Measurements from ENCODE around the gene RANGAP1. TPM values are rescaled to one million over a fixed set of nuclear protein-coding genes. Genes with fewer than 3 reads are reported as not detected.

RANGAP1 gene
- total and polyA plus RNA-seq, 2 donors (not counting 1 experiment from before 2014, with no cell fraction given): 37.2 to 59.9 TPM

DNA sequence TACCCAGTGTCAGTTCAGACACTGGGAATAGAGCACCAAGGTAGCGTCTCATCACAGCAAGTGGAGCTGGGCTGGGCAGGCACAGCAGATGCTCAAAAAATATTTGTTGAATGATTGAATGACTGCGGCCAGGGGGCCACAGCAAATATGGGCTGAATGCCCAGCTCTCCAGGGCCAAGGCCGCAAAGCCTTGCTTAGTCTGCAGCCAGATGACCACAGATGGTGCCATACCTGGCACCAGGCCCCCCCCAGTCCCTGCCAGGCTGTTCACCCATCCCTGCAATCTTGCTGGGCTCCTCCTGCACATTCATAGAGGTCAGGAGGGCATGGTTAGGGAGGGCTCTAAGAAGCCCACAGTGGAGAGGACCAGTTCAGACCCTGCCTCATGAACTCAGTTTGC, 48.2 kb upstream of the RANGAP1 start:
- Histone ChIP-seq H3K4me3 (replicated peaks in 1 of 4; ENCODE audit: control extremely low read depth in 1 of 4, insufficient read depth in 1 of 4, low read depth in 3 of 4, low read length in 4 of 4) (no peak overlapping the region), H3K4me1 (ENCODE audit: control insufficient read depth, extremely low read depth, insufficient read depth, low read length) (no peaks in the 10 kb centered on the region), H3K27me3 (ENCODE audit: control insufficient read depth, insufficient read depth, low read length) (no peaks in the 10 kb centered on the region), H3K27ac (ENCODE audit: insufficient read depth, low read length) (no peak overlapping the region), H3K36me3 (ENCODE audit: control insufficient read depth, insufficient read depth, low read length) (peaks cover 35% of the 10 kb centered on the region), H4K20me1 (ENCODE audit: control insufficient read depth, extremely low read depth, insufficient read depth, low read length) (no peaks in the 10 kb centered on the region), H3K9me3 (ENCODE audit: control insufficient read depth, insufficient read depth, low read depth, low read length) (no peaks in the 10 kb centered on the region), H2AFZ (ENCODE audit: low read length) (no peak overlapping the region), H3K79me2 (ENCODE audit: control insufficient read depth, insufficient read depth, low read length) (no peaks in the 10 kb centered on the region), H3K4me2 (ENCODE audit: extremely low read depth, insufficient read depth, low read length) (no peak overlapping the region), H3K9ac (ENCODE audit: insufficient read depth, low read length) (no peak overlapping the region)
- no peak for DNase-seq (ENCODE audit: low read depth in 2 of 2)
- TF ChIP-seq, protein P1, sequence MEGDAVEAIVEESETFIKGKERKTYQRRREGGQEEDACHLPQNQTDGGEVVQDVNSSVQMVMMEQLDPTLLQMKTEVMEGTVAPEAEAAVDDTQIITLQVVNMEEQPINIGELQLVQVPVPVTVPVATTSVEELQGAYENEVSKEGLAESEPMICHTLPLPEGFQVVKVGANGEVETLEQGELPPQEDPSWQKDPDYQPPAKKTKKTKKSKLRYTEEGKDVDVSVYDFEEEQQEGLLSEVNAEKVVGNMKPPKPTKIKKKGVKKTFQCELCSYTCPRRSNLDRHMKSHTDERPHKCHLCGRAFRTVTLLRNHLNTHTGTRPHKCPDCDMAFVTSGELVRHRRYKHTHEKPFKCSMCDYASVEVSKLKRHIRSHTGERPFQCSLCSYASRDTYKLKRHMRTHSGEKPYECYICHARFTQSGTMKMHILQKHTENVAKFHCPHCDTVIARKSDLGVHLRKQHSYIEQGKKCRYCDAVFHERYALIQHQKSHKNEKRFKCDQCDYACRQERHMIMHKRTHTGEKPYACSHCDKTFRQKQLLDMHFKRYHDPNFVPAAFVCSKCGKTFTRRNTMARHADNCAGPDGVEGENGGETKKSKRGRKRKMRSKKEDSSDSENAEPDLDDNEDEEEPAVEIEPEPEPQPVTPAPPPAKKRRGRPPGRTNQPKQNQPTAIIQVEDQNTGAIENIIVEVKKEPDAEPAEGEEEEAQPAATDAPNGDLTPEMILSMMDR (conservative IDR thresholded peaks at IDR 0.05 in 1 of 2, IDR thresholded peaks at IDR 0.05 in 1 of 2; ENCODE audit: low read depth in 1 of 2, low read length in 2 of 2): no peak
- TF ChIP-seq EZH2 (IDR thresholded peaks at IDR 0.05; ENCODE audit: low read length, missing control alignments): no peak

DNA sequence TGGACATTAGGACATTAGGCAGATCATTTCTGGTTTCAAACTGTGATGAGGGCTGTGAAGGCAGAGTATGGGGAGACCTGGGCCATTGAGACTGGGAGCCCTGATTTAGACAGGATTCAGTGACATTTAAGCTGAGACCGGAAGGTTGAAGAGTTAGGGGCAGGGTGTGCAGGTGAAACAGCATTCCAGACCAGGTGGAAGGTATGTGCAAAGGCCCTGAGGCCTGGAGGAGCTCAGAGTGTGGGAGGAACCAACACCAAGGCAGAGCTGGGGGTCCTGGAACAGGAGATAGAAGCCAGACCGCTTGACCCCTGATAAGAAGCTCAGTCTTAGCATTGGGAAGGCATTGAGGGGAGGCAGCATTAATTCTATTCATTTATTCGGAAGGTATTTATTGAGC, 47.8 kb upstream of the RANGAP1 start:
- no peaks in the 10 kb centered on the region for H3K9me3 ChIP-seq (ENCODE audit: control insufficient read depth, insufficient read depth, low read depth, low read length)
- H4K20me1 ChIP-seq (ENCODE audit: control insufficient read depth, extremely low read depth, insufficient read depth, low read length): no peaks in the 10 kb centered on the region
- H3K4me3 ChIP-seq (replicated peaks in 1 of 4; ENCODE audit: control extremely low read depth in 1 of 4, insufficient read depth in 1 of 4, low read depth in 3 of 4, low read length in 4 of 4): no peak overlapping the region
- no peak overlapping the region for H3K4me2 ChIP-seq (ENCODE audit: extremely low read depth, insufficient read depth, low read length)
- DNase-seq (ENCODE audit: low read depth in 2 of 2): no peak
- no peaks in the 10 kb centered on the region for H3K4me1 ChIP-seq (ENCODE audit: control insufficient read depth, extremely low read depth, insufficient read depth, low read length)
- H3K9ac ChIP-seq (ENCODE audit: insufficient read depth, low read length): no peak overlapping the region
- H3K36me3 ChIP-seq (ENCODE audit: control insufficient read depth, insufficient read depth, low read length): peaks cover 32% of the 10 kb centered on the region
- H2AFZ ChIP-seq (ENCODE audit: low read length): no peak overlapping the region
- no peaks in the 10 kb centered on the region for H3K79me2 ChIP-seq (ENCODE audit: control insufficient read depth, insufficient read depth, low read length)
- H3K27me3 ChIP-seq (ENCODE audit: control insufficient read depth, insufficient read depth, low read length): no peaks in the 10 kb centered on the region
- TF ChIP-seq EZH2 (IDR thresholded peaks at IDR 0.05; ENCODE audit: low read length, missing control alignments): no peak
- TF ChIP-seq, protein P1 (conservative IDR thresholded peaks at IDR 0.05 in 1 of 2, IDR thresholded peaks at IDR 0.05 in 1 of 2; ENCODE audit: low read depth in 1 of 2, low read length in 2 of 2): no peak
- H3K27ac ChIP-seq (ENCODE audit: insufficient read depth, low read length): no peak overlapping the region

DNA sequence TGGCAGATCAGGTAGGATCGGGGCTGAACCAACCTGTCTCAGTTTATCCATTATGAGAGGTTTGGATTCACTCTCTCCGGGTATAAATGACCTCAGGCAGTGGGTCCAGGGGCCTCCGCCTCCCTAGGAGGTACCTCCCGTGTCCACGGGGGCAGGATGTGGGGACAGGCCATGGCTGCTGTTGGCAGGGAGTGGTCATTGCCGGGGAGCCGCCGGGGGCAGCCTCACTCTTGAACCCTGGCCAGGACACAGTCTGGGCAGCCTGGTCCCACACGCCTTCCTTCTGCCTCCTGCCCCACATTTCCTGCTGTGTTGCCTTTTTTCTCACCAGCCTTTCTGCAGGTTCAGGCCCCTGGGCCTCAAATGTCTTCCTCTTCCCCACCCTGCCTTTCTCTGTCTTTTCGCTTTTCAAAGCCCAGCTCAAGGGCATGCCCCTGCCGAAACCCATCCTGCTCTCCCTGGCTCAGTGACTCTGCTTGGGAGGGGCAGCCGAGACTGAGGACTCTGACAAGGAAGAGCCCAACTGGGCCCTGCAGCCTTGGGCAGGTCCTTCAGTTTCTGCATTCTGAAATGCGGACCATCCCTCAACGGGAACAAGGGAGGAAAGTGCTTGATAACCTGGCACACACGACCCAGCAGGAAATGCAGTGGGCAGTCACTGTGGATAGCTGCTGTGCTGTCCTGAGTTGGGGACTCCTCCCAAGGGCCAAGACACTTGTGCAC, 46.4 kb upstream of the RANGAP1 start:
- no peaks in the 10 kb centered on the region for H3K9me3 ChIP-seq (ENCODE audit: control insufficient read depth, insufficient read depth, low read depth, low read length)
- H3K36me3 ChIP-seq (ENCODE audit: control insufficient read depth, insufficient read depth, low read length): peaks cover 35% of the 10 kb centered on the region
- H4K20me1 ChIP-seq (ENCODE audit: control insufficient read depth, extremely low read depth, insufficient read depth, low read length): no peaks in the 10 kb centered on the region
- no peak overlapping the region for H3K9ac ChIP-seq (ENCODE audit: insufficient read depth, low read length)
- TF ChIP-seq, protein P1 (conservative IDR thresholded peaks at IDR 0.05 in 1 of 2, IDR thresholded peaks at IDR 0.05 in 1 of 2; ENCODE audit: low read depth in 1 of 2, low read length in 2 of 2): no peak
- no peak for TF ChIP-seq EZH2 (IDR thresholded peaks at IDR 0.05; ENCODE audit: low read length, missing control alignments)
- H3K4me2 ChIP-seq (ENCODE audit: extremely low read depth, insufficient read depth, low read length): no peak overlapping the region
- H3K79me2 ChIP-seq (ENCODE audit: control insufficient read depth, insufficient read depth, low read length): no peaks in the 10 kb centered on the region
- no peak overlapping the region for H2AFZ ChIP-seq (ENCODE audit: low read length)
- no peaks in the 10 kb centered on the region for H3K4me1 ChIP-seq (ENCODE audit: control insufficient read depth, extremely low read depth, insufficient read depth, low read length)
- no peaks in the 10 kb centered on the region for H3K27me3 ChIP-seq (ENCODE audit: control insufficient read depth, insufficient read depth, low read length)
- no peak overlapping the region for H3K4me3 ChIP-seq (replicated peaks in 1 of 4; ENCODE audit: control extremely low read depth in 1 of 4, insufficient read depth in 1 of 4, low read depth in 3 of 4, low read length in 4 of 4)
- DNase-seq (ENCODE audit: low read depth in 2 of 2): no peak
- H3K27ac ChIP-seq (ENCODE audit: insufficient read depth, low read length): no peak overlapping the region
